ENCODE data around the gene MXD4. TPM values are rescaled to one million over a fixed set of nuclear protein-coding genes. Genes with fewer than 3 reads are reported as not detected.

MXD4 gene
- total RNA-seq, 1 donor: 36.1 TPM

DNA sequence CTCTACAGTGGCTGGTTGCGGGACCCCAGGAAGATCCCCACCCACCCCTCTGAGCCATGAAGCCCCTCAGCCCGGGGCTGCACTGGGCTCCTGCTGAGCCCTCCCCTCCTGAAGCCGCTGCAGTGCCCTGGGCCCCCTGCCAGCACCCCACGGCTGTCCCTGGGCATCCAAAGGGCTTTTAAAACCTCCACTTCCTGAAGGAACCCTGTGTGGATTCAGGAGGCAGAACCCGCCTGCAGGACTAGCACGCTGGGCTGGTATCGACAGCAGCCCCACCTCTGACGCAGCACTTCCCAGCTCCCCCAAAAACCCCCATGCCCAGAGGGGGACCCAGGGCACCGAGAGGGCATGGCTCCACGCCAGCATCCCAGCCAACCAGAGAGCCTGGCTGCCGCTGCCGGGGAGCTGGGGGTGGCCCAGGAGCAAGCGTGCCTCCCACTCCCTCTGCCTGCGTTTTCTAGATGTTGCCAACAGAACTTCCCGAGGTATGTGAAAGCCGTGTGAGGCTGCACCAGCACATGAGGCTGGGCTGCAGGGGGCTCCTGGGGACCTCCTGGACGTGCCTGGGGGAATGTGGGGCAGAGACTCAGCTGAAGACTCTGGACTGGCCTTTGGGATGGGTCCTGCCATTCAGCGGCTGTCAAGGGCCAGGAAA lies 6.3 kb downstream of the MXD4 start:
- Histone ChIP-seq H3K4me3 (ENCODE audit: low read length) (no peak overlapping the region), H3K4me1 (ENCODE audit: insufficient read depth, low read length) (peaks cover 9% of the 10 kb centered on the region), H3K9me3 (ENCODE audit: low read depth, low read length) (no peaks in the 10 kb centered on the region), H3K27me3 (ENCODE audit: insufficient read depth, low read length) (no peaks in the 10 kb centered on the region)

- Histone ChIP-seq H3K9me3 (ENCODE audit: low read depth, low read length) (no peaks in the 10 kb centered on the region), H3K4me3 (ENCODE audit: low read length) (no peak overlapping the region)
Observed at GRCh38 chr4:2254665-2255500, 7.0 kb downstream of the MXD4 start.

DNA sequence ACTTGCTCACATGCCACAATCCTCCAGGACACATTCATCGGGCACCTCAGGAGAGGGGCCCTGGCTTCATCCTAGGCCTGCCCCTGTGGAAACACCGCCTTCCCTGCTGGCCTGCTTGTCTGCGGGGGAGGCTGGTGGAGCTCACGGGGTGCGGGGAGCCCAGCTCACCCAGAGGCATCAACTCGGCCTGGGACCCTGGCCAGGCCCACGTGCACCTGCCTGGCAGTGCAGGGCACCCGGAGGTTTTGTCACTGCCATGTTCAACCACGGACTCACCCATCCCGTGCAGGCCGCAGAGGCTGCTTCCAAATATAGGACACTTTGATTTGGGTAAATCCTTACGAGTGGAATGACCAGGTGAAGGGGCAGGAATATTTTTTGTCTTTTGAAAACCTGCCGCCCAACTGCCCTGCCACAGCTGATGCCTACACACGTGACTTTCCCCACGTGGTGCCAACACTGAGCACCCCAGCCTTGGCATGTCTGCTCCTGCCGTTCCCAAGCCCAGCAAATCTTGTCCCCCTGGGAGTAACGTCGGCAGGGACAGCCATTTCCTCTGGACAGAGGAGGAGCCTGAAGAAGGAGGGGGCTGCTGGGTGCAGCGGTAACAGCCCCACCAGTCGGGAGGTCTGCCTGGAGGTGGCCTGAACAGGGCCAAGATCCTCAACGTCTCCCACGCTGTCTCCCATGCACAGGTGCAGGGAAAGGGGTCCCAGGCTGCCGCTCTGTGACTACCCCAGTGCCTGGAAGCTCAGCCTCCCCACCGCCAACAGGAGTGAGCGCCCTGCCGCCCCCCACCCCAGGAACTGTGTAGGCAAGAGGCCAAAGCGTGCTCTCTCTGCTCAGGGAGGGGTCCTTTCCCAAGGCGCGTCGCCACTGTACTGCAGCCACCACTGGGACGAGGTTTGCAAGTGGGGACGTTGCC lies 8.5 kb downstream of the MXD4 start:
- H3K4me1 ChIP-seq (ENCODE audit: insufficient read depth, low read length): no peaks in the 10 kb centered on the region

More at GRCh38 chr4:2254665-2255500, 7.0 kb downstream of the MXD4 start:
- H3K27me3 ChIP-seq (ENCODE audit: insufficient read depth, low read length): no peaks in the 10 kb centered on the region
- peaks cover 2% of the 10 kb centered on the region for H3K4me1 ChIP-seq (ENCODE audit: insufficient read depth, low read length)

GRCh38 chr4:2252530-2253091 lies 9.3 kb downstream of the MXD4 start:
- Histone ChIP-seq H3K4me1 (ENCODE audit: insufficient read depth, low read length) (no peaks in the 10 kb centered on the region), H3K27me3 (ENCODE audit: insufficient read depth, low read length) (no peaks in the 10 kb centered on the region), H3K9me3 (ENCODE audit: low read depth, low read length) (no peaks in the 10 kb centered on the region), H3K4me3 (ENCODE audit: low read length) (no peak overlapping the region)

More for the DNA sequence above, 8.5 kb downstream of the MXD4 start:
- no peaks in the 10 kb centered on the region for H3K9me3 ChIP-seq (ENCODE audit: low read depth, low read length)
- no peaks in the 10 kb centered on the region for H3K27me3 ChIP-seq (ENCODE audit: insufficient read depth, low read length)
- H3K4me3 ChIP-seq (ENCODE audit: low read length): no peak overlapping the region

DNA sequence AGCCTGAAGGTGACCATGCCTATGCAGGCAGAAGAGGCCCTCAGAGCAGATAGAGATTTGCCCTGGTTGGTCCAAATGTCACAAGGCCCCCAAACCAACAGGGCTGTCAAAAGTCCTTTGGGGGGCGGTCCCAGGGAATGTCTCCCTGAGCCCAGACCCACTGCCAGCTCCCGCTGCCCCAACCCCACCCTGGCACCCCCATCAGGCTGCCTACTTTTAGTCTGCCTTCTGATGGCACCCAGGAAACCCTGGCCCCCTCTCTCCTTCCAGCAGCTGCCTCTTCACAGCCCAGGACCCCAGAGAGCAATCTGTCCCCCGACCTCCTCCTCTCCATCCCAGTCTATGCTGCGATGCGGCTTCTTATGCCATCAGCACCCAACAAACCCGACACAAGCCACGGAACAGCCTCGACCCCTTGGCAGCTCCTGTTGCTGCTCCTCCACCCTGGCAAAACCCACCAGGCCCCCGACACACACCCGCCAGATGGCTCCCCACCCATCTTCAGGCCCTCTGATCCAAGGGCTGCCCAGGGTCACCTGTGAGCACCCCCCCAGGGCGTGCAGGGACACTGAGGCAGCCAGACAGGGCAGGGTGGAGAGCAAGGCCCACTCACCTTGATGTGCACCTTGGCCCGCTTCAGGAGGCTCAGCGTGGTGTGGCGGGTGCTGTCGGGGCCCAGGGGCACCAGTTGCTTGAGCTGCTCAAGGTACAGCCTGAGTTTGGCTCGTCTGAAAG lies 9.9 kb downstream of the MXD4 start:
- Histone ChIP-seq H3K27me3 (ENCODE audit: insufficient read depth, low read length) (no peaks in the 10 kb centered on the region), H3K4me1 (ENCODE audit: insufficient read depth, low read length) (no peaks in the 10 kb centered on the region), H3K4me3 (ENCODE audit: low read length) (no peak overlapping the region), H3K9me3 (ENCODE audit: low read depth, low read length) (no peaks in the 10 kb centered on the region)

DNA sequence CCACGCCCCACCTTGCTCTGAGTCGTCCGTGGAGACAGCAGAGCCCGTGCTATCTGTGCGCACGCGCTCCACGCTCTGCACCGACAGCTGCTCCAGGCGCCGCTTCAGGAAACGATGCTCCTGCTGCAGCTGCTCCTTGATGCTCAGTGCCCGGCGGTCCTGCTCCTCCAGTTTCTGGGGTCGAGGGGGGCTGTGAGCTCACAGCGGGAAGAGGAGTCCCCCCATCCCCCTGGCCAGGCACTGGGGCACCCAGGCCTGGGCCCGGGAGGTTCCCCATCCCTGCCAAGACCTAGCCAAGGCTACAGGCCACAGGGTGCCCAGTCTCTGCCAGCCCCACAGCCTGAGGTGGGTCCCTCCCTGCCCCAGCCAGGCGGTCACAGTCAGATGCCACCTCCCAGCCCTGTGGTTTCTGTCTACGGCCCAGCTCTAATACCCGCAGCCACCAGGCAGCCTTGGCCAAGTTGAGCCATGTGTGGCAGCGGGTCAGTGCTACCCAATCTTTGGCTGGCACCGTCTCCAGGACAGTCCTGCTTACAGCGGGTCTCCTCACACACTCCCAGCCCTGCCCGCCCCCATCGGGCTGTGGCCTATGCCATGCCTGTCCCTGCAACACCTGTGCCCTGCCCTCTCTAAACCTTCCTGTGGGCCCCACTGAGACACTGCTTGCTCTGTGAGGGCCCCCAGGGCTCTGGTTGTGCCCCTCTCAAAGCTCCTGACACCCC lies 10.7 kb downstream of the MXD4 start:
- H3K4me3 ChIP-seq (ENCODE audit: low read length): no peak overlapping the region
- no peaks in the 10 kb centered on the region for H3K9me3 ChIP-seq (ENCODE audit: low read depth, low read length)
- H3K4me1 ChIP-seq (ENCODE audit: insufficient read depth, low read length): no peaks in the 10 kb centered on the region
- H3K27me3 ChIP-seq (ENCODE audit: insufficient read depth, low read length): no peaks in the 10 kb centered on the region

DNA sequence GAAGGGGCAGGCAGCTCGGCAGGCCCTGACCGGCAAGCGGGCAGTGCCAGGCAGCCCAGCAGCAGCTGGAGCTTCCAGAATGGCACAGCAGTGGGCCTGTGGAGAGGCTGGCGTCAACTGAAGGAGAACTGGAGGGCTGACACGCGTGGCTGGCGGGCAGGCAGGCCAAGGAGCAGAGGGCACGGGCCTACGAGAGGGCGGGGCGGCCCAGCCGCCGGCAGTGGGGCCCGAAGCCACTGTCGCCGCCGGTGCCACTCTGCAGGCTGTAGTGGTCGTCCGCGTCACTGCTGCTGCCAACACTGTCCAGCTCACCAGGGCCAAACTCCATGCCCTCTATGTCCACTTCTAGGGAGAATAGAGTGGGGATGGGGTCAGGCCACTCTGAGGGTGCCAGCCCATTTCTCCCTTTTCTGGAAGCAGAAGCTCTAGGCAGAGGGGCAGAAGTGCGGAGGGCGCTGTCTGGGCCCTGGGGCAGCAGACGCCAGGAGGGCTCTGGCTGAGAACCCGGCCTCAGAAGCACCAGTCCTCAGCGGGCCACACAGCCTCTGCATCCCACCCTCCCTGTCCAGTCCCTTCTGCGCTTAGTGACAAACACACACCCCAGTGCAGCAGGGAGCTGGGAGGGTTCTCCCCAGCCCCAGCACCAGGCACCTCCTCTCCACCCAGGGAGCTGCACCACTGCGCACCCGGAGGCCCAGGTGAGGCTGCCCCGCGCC lies 11.4 kb downstream of the MXD4 start:
- H3K9me3 ChIP-seq (ENCODE audit: low read depth, low read length): no peaks in the 10 kb centered on the region
- H3K4me1 ChIP-seq (ENCODE audit: insufficient read depth, low read length): no peaks in the 10 kb centered on the region
- no peak overlapping the region for H3K4me3 ChIP-seq (ENCODE audit: low read length)
- no peaks in the 10 kb centered on the region for H3K27me3 ChIP-seq (ENCODE audit: insufficient read depth, low read length)

GRCh38 chr4:2249526-2250356 lies 12.2 kb downstream of the MXD4 start:
- H3K9me3 ChIP-seq (ENCODE audit: low read depth, low read length): no peaks in the 10 kb centered on the region
- H3K4me1 ChIP-seq (ENCODE audit: insufficient read depth, low read length): no peaks in the 10 kb centered on the region
- no peaks in the 10 kb centered on the region for H3K27me3 ChIP-seq (ENCODE audit: insufficient read depth, low read length)
- no peak overlapping the region for H3K4me3 ChIP-seq (ENCODE audit: low read length)

- peaks cover 7% of the 10 kb centered on the region for H3K4me1 ChIP-seq (ENCODE audit: insufficient read depth, low read length)
- H3K9me3 ChIP-seq (ENCODE audit: low read depth, low read length): no peaks in the 10 kb centered on the region
- H3K27me3 ChIP-seq (ENCODE audit: insufficient read depth, low read length): no peaks in the 10 kb centered on the region
- H3K4me3 ChIP-seq (ENCODE audit: low read length): no peak overlapping the region
Observed at GRCh38 chr4:2248821-2249261, 13.1 kb downstream of the MXD4 start.

GRCh38 chr4:2248044-2248780 lies 13.7 kb downstream of the MXD4 start:
- Histone ChIP-seq H3K4me1 (ENCODE audit: insufficient read depth, low read length) (peaks cover 13% of the 10 kb centered on the region), H3K27me3 (ENCODE audit: insufficient read depth, low read length) (no peaks in the 10 kb centered on the region), H3K9me3 (ENCODE audit: low read depth, low read length) (no peaks in the 10 kb centered on the region), H3K4me3 (ENCODE audit: low read length) (no peak overlapping the region)

GRCh38 chr4:2247128-2248043 lies 14.5 kb downstream of the MXD4 start:
- Histone ChIP-seq H3K27me3 (ENCODE audit: insufficient read depth, low read length) (no peaks in the 10 kb centered on the region), H3K4me3 (ENCODE audit: low read length) (no peak overlapping the region), H3K4me1 (ENCODE audit: insufficient read depth, low read length) (peaks cover 18% of the 10 kb centered on the region)

More at GRCh38 chr4:2247128-2248043, 14.5 kb downstream of the MXD4 start:
- no peaks in the 10 kb centered on the region for H3K9me3 ChIP-seq (ENCODE audit: low read depth, low read length)
